GM18907 (cell line): ENCODE results near the gene SAMD14.
"Not testable (repeated sequence)": the region's sequence is repeated elsewhere in the genome, so short reads cannot be mapped to it uniquely, and the experiment has no call there.

ENCODE experiments used
- ATAC-seq: cut with Tn5 transposase; IDR thresholded peaks from one replicate; pipeline ENCODE4 v1.9.1; 2021; ENCODE audit warnings: mild to moderate bottlenecking, moderate library complexity; ENCODE audit not compliant: unreplicated experiment

Gene SAMD14

DNA sequence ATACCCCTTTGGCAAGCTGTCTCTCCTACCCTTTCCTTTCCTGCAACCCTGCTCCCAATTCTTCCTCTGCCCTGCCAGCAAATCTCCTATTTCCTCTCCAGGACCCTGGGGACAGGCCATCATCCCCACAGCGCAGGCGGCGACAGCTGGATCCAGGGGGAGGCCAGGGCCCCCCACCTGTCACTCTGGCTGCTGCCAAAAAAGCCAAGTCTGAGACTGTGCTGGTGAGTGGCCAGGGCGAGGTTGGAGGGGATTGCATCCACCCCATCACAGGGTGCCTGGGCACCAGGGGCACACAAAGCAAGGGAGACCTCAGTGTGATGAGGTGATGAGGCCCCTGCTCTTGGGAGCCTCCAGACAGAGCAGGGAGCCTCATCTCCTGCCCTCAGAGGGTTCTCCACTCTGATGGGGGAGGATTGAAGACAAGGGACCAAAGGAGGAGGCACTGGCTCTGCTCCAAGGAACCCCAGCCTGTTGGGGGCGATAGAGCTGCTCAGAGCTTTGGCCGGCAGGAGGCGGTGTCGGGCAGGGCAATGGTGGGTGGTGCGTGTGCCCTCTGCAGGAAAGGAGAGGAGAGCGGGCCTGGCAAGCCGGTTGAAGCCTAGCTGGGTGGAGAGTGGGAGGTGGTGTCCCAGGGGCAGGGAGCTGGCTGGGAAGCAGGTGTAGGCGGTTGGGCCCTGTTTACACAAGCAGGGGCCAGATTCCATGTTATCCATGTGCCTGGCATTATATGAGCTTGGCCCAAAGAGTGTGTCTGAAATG lies 50.4 kb downstream of the SAMD14 start:
- no peak for ATAC-seq

DNA sequence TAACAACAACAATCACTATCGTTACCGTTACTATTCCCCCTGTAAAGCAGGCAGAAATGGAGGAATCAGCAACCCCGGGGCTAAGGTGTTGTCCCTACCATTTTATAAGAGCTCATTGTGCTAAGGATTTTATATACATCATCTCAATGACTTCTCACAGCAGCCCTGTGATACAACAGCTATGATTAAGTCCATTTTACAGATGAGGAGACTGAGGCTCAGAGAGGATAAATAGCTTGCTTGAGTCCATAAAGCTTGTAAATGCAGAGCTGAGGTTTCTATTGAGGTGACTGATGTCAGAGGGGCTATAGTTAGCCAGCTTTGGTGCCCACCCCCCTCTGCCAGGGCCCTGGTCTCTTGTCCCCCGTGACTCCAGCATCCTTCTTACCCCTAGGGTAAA lies 51.5 kb downstream of the SAMD14 start:
- no peak for ATAC-seq

DNA sequence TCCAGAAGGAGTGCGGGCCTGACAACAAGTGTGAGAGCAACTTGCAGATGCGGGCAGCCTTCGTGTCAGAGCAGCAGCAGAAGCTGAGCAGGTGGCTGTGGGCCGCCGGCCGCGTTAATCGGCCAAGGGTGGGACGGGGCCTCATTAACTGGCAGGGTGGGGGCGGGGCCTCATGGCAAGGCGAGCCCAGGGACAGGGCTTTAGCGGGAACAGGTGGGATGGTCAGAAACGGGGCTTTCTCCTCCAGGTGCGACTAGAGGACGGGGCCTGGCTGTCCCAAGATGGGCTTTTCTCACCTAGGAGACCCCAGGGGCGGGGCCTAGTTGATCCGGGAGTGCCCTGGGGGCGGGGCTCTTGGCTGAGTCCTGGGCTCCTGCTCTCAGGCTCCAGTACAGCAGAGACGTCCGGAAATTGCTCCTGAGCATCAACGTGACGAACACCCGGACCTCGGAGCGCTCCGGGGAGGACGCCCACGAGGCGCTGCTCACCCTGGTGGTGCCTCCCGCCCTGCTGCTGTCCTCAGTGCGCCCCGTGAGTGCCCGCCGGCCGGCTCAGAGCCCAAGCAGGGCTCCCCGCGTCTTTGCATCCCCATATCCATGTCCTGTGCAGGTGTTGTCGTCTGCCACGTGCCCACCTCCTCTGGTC lies 53.2 kb downstream of the SAMD14 start:
- no peak for ATAC-seq

- no peak for ATAC-seq
Measured at GRCh38 chr17:50076221-50076590, 53.8 kb downstream of the SAMD14 start.

DNA sequence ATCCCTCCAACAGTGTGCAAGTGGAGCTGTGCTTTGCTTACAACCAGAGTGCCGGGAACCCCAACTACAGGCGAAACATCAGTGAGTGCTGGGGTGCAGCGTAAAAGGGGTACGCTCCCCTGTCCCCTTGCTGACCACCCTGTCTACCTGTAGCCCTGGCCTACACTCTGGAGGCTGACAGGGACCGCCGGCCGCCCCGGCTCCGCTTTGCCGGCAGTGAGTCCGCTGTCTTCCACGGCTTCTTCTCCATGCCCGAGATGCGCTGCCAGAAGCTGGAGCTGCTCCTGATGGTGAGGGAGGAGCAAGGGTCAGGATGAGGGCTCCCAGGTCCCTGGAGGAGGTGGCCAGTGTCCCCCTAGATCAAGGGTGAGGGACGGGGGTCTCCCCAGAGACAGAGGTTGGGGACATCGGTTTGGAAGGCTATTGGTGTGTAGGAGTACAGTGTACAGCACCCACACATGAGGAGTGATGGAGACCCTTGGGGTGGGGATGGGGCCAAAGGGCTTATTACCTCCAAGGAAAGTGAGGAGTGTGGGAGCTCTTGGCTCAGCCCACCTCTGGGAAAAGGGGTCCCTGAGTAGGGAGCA lies 54.4 kb downstream of the SAMD14 start:
- no peak for ATAC-seq

- ATAC-seq = no peak
Measured at GRCh38 chr17:50074227-50074626, 55.7 kb downstream of the SAMD14 start.

- no peak for ATAC-seq
Measured at GRCh38 chr17:50072925-50073324, 57.0 kb downstream of the SAMD14 start.

GRCh38 chr17:50072130-50072529 lies 57.8 kb downstream of the SAMD14 start:
- no peak for ATAC-seq

DNA sequence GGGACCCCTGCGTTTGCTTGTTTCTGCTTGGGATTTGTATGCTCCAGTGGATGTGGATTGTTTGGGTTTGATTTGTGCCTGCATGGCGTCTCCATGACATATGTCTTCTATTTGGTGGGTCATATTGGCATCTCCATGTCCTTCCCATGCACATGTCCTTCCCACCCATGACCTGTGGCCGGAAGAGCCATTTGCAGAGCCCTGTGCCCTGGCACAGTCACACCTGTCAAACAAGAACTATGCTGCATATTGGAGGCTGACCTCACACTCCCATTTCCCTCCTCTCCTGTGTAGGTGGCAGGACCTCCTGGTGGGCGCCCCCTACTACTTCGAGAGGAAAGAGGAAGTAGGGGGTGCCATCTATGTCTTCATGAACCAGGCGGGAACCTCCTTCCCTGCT lies 58.3 kb downstream of the SAMD14 start:
- no peak for ATAC-seq

- ATAC-seq = no peak
Measured at GRCh38 chr17:50070908-50071680, 58.9 kb downstream of the SAMD14 start.

DNA sequence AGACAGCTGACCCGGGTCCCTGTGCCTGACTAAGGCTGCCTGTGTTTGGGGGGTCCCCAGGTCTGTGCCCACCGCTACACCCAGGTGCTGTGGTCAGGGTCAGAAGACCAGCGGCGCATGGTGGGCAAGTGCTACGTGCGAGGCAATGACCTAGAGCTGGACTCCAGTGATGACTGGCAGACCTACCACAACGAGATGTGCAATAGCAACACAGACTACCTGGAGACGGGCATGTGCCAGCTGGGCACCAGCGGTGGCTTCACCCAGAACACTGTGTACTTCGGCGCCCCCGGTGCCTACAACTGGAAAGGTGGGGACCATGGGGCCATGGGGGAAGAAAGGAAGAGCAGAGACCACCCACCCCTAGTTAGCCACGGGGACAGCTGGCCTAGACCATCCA lies 62.0 kb downstream of the SAMD14 start:
- no peak for ATAC-seq

DNA sequence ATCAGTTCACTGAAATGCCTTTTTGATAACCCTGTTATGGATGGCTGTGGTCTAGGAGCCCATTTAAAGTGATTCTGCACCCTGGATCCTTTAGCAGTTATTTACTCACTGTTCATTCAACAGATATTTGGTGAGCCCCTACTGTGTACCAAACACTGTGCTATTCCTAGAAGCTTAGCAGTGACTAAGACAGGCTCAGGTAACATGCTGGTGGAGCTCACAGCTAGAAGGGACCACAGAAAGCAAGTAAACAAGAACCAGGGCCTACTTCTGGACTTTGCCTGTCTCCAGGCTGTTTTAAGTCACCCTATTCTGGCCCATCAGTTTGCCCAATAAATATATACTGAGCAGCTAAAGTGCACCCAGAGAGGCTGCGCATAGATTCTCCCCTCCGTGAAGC lies 63.0 kb downstream of the SAMD14 start:
- no peak for ATAC-seq

DNA sequence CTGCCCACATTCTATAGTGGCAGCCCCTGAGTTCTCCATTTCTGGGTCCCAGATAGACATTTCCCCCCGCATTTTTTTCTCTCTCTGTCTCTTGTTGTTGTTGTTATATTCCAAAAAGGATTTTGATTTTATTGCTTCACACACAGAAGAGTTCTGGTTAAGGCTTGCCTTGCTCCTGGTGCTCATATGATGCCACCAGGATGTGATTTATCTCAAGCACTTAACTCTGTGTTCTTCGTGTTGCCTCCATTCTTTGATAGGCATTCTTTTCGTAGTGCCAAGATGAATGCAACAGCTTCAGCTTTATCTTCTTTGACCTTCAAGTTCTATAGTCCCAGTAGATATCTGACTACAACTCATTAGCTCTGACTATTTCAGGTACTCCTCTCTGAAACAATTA lies 64.9 kb downstream of the SAMD14 start:
- ATAC-seq = no peak

DNA sequence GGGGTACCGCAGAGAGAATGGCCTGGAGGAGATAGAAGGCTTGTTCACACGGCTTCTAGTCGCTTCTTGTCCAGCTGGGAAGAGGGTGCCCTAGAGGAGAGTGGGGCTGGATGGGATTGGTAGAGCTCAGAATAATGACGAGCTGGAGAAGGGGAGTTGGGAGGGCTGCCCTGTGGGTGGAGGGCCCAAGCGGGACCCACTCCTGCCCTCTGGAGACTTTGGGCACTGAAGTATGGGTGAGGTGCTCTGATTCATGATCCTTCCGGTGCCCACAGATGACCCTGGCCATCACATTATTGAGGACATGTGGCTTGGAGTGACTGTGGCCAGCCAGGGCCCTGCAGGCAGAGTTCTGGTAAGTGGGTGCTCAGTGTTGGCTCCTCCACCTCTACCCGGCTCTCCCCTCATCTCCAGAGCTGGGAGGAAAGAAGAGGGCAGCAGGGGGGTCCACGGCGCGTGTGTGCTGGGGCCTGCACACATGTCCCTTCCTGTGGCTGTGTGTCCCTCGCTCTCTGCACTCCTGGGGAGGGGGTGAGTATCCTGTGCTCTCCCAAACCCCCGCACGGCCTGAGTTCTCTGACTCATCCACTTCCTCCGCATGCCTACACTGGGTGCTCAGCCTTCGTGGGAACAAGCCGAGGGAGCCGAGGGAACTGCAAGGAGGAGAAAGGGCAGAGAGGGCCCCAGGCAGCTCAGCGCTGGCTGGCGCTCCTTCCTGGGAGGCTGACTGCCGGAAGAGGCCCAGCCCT lies 65.5 kb downstream of the SAMD14 start:
- ATAC-seq = no peak

DNA sequence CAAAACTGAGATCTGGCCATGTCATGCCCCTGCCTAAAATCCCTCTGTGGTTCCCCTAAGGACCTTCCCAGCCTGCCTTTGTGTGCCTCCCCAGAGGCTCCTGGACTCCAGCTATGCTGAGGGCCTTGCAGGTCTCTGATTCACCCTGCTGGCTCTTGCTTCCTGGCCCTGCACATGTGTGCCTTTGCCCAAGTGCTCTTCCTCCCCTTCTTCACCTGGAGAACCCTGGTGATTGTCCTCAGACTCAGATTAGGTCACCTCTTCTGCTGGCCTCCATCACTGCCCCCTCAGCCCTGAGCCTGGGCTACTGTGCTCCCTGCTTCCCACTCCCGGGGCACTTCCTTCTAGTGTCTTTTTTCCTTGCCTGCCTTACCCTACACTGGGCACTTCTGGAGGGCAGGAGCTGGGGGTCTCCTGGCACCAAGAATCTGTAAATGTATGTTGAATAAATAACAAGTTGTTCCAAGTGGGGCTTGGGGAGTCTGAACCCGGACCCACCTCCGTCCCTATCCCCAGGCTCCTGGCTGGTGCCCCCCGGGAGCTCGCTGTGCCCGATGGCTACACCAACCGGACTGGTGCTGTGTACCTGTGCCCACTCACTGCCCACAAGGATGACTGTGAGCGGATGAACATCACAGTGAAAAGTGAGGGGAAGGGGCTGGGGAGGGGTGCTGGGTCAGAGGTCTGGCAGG lies 66.3 kb downstream of the SAMD14 start:
- ATAC-seq = no peak

DNA sequence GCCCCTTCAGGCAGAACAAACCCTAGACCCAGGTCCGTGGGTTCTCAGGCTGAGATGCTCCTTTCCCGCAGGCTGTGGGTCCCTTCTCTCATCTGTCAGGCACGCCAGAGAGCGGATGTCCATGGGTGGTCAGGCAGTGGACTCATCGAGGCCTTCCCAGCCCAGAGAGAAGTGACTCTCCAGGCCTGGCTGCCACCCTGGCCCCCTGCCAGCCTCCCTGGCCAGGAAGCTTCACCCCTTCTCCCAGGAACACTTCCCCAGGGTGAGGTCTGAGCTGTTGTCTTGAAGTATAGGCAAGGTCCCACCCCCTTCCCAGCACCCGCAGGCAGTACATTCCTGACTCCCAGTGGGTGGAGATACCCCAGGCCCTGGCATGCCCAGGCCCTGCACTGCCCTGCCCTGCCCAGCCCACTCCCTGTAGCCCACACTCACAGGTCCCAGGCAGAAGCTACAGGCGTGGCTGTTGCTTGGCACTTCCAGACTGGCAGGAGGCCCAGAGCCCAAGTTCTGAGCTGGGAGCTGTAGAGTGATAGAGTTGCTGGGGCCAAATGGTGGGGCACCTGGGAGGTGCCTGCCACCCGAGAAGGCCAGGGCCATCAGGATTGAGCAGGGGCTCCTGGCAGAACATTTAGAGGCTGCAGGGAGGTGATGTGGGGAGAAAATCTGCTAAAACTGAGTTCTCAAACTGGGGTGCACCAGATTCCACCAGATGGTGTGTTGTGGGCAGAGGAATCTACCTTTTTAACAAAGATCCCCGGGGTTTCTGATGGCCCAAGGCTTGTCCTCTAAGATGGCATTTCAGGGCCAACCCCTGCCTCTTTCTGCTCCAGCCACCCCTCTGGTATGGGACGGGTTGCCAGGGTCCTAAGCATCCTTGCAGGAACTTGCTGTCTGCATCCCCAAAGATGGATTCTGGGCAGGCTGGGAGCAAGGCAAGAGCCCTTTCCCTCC lies 67.4 kb downstream of the SAMD14 start:
- ATAC-seq = no peak

DNA sequence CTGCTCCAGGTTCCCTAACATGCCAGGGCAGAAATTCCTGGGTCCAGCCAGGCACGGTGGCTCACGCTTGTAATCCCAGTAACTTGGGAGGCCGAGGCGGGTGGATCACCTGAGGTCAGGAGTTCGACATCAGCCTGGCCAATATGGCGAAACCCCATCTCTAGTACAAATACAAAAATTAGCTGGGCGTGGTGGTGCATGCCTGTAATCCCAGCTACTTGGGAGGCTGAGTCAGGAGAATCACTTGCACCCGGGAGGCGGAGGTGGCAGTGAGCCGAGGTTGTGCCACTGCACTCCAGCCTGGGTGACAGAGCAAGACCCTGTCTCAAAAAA lies 68.3 kb downstream of the SAMD14 start:
- not testable (repeated sequence) for ATAC-seq

DNA sequence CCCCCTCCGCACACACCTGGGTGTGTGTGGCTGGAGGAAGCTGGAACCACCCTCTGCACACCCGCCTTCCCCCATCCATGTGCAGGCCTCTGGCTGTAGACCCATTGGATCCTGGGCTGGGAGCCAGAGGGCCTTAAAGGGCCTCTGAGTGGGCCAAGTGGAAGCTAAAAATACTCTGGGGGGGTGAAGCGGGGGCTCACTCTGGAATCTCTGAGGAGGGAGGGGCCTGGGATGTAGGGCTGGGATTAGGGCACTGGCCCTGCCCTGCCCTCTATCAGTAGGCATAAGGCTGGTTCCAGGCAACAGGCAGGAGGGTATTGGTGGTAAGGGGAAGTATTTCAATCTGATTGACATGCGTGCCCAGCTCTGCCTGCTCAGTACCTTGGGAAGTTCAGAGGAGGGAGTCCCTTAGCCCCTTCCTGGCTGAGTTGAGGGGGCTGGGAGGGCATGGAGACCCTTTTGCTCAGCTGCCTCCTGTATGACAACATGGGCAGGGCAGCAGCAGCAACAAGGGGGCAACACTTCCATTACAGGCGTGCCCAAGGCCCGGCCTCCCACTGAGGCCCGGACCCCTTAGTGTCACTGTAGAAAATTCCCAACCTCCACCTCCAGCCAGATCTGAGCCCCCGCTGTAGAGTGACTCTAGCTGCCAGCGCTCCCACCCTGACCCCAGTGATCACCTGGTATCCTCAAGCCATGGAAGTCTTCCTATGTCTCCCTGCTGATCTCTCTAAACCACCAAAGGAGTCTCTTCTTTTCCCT lies 68.8 kb downstream of the SAMD14 start:
- no peak for ATAC-seq
